ELR (cell line): ENCODE measurements around the gene SCP2D1.
"Not testable (repeated sequence)": the region's sequence is repeated elsewhere in the genome, so short reads cannot be mapped to it uniquely, and the experiment has no call there.

Experiments
- DNase-seq: peaks from one replicate; pipeline ENCODE4 v3.0.0-alpha.2; 2015; ENCODE audit warnings: low read depth

SCP2D1 gene

DNA sequence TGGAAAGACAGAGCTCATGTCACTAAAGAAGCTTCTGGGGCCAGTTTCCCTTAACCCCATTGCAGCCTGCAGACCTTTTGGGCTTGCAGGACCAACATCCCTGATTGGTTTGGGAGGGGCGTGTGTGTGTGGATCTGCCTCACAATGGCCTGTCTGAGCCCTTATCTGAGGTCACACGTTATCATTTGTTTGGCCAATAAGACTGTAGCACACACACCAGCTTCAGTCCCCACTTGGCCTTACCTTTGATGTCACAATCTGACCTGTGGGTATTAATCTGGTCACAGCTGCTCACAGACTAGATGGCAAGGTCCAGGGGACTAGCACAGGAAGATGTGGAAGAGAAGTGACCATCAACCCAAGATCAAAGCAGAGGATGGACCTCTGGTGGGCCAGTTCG is at the start of gene SCP2D1:
SCP2D1 (plus strand) TSS at position 301 of the 400 bp plus-strand sequence; CDS start at position 334, 33 bp downstream.
- DNase-seq: no peak

DNA sequence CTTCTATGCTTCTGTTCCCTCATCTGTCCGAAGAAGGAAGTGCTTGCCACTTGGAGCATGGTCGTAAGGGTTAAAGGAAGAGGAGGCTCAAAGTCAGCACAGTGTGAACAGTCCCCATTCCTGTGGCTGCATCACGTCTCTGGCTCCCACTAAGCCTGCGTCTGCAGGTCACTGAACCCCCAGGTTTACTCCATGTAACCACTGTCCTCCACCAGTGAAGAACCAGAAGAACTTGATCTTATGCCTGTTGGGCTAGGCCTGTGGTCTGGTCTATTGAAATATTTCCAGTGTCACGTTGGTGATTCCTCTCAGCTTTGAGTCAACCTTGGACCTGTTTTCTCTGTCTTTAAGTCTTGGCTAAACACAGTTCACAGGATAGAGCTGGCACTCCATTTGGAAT is 45.9 kb upstream of the SCP2D1 start:
- DNase-seq: no peak

- no peak for DNase-seq
Measured at GRCh38 chr20:18773566-18773965, 40.0 kb upstream of the SCP2D1 start.

DNA sequence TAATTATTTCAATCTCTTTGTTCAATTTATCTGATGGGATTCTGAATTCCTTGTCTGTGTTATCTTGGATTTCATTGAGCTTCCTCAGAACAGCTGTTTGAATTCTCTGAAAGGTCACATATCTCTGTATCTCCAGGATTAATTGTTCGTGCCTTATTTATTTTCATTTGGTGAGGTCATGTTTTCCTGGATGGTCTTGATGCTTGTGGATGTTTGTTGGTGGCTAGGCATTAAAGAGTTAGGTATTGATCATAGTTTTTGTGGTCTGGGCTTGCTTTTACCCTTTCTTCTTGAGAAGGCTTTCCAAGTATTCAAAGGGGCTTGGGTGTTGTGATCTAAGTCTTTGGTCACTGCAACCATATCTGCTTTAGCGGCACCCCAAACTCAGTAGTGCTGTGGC is 39.4 kb upstream of the SCP2D1 start:
- DNase-seq: no peak

DNA sequence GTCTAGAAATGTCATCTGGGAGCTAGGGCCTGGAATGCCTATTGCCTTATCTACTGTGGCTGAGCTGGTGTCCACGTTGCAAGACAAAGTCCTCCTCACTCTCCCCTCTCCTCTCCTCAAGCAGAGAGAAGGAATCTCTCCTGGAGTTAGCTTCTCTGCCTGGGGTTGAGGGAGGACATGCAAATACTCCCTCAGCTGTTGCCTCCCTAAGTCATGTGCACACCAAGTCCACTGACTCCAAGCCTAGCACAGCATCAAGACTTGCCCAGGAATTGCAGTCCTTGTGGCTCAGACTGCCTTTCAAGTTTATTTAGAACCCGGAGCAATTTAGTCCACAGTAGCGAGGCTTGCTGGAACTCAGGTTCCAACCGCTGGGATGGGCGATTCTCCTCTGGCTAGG is 38.0 kb upstream of the SCP2D1 start:
- DNase-seq: no peak

GRCh38 chr20:18778690-18779392 is 34.7 kb upstream of the SCP2D1 start:
- no peak for DNase-seq

GRCh38 chr20:18780385-18781130 is 33.0 kb upstream of the SCP2D1 start:
- DNase-seq: no peak

DNA sequence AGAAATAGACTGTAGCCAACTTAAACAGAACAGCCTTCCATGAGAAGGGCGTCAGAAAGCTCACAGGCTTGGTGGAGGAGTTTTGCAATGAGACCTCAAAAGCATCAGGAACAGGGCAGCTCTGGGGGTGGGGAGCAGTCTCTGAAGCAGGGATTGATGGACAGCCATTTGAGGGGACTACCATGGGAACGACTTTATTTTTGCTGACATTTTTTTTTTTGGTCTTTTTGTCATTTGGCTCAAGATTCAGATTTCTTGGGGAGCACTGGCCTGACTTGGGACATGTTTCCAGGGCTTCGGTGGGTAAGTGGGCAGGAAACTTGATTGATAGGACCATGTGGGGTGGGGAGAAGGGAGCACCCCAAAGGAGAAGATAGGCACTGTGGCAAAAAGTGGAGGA is 32.1 kb upstream of the SCP2D1 start:
- DNase-seq: no peak

DNA sequence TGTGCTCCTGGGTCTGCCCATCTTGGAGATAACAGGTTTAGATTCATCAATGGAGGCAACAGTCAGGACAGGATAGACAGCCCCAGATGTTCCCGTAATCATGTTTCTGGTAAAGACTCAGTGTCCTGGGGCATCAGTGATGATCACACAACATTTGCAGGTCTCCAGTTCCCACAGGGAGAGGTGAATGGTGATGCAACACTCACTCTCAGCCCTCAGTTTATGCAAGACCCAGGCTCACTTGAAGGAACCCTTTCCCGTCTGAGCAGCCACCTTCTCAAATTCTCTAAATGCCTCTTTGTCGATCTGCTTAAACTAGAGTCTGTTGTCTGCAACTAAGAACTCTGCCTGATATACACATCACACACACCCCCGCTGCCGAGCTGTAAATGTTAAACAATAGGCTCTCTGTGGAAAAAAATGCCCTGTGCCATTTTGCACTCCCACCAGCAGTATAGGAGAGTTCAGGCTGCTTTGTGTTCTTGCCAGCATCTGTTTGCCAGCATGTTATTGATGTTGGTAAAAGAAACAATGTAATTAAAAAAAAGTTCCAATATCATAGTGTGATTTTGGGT is 30.1 kb upstream of the SCP2D1 start:
- DNase-seq: no peak

DNA sequence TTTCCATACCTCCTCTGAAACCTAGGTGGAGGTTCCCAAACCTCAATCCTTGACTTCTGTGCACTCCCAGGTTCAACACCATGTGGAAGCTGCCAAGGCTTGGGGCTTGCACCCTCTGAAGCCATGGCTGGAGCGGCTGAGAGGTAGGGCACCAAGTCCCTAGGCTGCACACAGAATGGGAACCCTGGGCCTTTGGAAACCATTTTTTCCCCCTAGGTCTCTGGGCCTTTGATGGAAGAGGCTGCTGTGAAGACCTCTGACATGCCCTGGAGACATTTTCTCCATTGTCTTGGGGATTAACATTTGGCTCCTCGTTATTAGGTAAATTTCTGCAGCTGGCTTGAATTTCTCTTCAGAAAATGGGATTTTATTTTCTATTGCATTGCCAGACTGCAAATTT is 26.5 kb upstream of the SCP2D1 start:
- DNase-seq: not testable (repeated sequence)

- DNase-seq: no peak
Measured at GRCh38 chr20:18788021-18788420, 25.6 kb upstream of the SCP2D1 start.

GRCh38 chr20:18790787-18791186 is 22.8 kb upstream of the SCP2D1 start:
- DNase-seq: no peak

GRCh38 chr20:18793625-18794427 is 19.8 kb upstream of the SCP2D1 start:
- peak; percentile 86 for DNase-seq

- DNase-seq: no peak
Measured at GRCh38 chr20:18794428-18794787, 19.2 kb upstream of the SCP2D1 start.

DNA sequence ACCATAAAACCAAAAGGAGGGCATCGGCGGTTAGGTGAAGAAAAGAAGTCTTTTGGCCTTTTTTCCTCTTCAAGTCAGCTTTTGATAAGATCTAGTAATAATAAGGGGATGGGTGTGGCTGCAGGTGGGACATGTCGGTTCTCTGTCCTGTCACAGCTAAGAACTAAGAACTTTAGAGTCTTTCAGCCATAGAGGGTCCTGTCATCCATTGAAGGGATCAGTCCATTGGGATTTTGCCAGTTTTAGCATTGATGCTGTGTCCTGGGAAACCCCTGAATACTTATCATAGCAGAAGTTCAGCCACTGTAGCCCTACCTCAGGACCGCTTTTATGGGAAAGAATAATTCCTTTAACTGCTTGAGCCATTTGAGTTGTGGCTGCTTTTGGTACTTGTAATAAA is 18.2 kb upstream of the SCP2D1 start:
- DNase-seq: no peak

- DNase-seq: no peak
Measured at GRCh38 chr20:18796282-18796833, 17.2 kb upstream of the SCP2D1 start.

DNA sequence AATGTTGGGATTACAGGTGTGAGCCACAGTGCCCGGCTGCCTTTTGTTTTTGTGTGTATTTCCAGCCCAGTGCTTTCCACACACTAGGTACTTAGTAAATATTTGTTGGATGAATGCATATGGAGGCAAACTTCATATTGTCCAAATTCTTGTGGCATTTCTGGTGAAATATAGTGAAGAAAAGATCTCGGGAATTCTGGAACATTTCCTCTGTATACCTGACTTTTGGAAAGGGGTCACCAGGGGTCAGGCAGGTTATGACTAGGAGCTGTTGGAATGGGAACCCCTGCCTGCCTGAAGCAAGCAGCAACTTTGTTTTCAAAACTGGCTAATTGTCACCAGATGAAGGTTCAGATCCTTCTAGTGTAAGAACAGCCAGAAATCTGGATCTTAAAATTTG is 12.1 kb upstream of the SCP2D1 start:
- no peak for DNase-seq

- DNase-seq: no peak
Measured at GRCh38 chr20:18802012-18802634, 11.5 kb upstream of the SCP2D1 start.

DNA sequence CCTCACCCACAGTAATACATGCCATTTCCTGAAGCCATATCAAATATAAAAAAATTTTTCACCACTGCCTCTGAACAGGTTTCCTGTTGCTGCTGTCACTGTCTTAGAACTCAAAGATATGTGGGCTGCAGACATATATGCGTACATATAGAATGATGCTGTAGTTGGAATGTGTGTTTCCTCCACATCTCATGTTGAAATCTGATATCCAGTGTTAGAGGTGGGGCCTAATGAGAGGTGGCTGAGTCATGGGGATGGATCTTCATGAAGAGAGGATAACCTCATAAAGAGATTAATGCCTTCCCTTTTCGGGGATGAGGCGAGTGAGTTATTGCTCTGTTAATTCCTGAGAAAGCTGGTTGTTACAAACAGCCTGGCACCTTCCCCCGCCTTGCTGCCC is 7.7 kb upstream of the SCP2D1 start:
- DNase-seq: peak; percentile 47

GRCh38 chr20:18808712-18809111 is 4.9 kb upstream of the SCP2D1 start:
- no peak for DNase-seq

DNA sequence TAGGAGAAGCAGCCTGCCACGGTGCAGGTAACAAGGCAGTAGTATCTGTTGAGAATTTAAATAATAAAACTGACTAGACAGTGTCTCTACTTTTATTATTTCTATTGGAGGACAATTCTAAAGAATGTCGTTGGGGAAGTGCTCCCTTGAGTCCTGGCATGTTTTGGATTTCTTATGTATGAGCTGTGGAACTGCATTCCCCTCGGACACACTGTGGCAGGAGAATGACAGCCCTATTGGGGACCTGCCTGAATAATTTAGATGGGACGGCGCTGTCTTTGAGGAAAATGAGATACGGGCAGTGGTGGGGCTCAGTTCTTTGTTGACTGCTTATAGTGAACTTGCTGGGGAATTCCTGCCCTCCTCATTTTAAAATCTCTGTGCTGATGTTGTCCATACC is 2.4 kb upstream of the SCP2D1 start:
- DNase-seq: no peak

- no peak for DNase-seq
Measured at GRCh38 chr20:18811904-18812303, 1.7 kb upstream of the SCP2D1 start.
